Measurements from ENCODE around the gene SRP14.
"Not testable (repeated sequence)": the region's sequence is repeated elsewhere in the genome, so short reads cannot be mapped to it uniquely, and the experiment has no call there.

The SRP14 gene

DNA sequence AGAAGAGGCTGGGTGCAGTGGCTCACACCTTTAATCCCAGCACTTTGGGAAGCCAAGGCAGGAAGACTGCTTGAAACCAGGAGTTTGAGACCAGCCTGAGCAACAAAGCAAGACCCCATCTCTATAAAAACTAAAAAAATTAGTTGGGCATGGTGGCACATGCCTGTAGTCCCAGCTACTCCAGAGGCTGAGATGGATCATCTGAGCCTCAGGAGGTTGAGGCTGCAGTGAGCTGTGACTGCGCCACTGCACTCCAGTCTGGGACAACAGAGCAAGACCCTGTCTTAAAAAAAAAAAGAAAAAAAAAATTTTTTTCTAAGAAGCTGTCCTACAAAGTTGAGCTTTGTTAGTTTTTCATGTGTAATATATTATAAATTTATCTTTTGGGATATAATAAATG lies 3.8 kb downstream of the SRP14 start:
- H3K27ac ChIP-seq (ENCODE audit: low read depth, low read length); H3K4me3 ChIP-seq (ENCODE audit: low read length); H3K4me1 ChIP-seq (ENCODE audit: insufficient read depth, low read length); H3K27me3 ChIP-seq (ENCODE audit: insufficient read depth, low read length); H3K9ac ChIP-seq (ENCODE audit: low read depth, low read length); H3K9me3 ChIP-seq (ENCODE audit: insufficient read depth, low read depth, low read length): not testable (repeated sequence)
- 93% methylated on average over 1 of the region's 1 CpG for WGBS
- peaks cover 77% of the 10 kb centered on the region for H3K36me3 ChIP-seq (ENCODE audit: insufficient read depth, low read length)

GRCh38 chr15:40034186-40034946 lies 4.6 kb downstream of the SRP14 start:
- H3K9me3 ChIP-seq (ENCODE audit: insufficient read depth, low read depth, low read length) = no peaks in the 10 kb centered on the region

DNA sequence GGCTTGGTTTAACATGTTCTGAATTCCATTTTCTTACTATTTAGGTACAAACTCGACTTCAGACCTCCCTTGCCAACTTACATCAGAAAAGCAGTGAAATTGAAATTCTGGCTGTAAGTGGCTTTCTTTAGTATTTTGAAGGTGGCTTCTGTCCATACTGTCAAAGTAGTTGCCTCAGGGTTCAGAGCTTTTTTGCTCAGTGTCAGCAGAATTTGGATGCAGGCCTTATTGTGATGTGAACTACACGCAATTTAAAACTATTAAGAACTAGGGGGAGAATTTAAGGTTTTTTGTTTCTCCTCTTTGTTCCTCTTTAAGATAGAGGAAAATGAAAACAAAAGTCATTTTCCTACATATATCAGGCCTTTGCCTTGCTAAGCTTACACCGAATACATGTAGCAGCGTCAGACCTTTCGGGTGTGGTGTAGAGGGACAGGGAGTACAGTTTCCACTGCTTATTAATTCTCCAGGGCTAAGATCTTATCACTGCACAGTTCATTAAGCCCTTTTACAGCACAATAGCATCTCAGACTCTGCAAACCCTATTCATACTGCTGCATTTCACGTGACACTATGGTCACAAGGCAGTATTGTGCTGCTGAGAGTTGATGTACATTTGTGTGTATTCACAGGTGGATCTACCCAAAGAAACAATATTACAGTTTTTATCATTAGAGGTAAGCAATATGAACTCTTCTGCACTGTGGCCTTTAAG lies 6.7 kb downstream of the SRP14 start:
- Histone ChIP-seq H3K9ac (ENCODE audit: low read depth, low read length) (no peak overlapping the region), H3K4me1 (ENCODE audit: insufficient read depth, low read length) (no peaks in the 10 kb centered on the region), H3K36me3 (ENCODE audit: insufficient read depth, low read length) (peaks cover 98% of the 10 kb centered on the region), H3K27ac (ENCODE audit: low read depth, low read length) (no peak overlapping the region), H3K27me3 (ENCODE audit: insufficient read depth, low read length) (no peaks in the 10 kb centered on the region), H3K4me3 (ENCODE audit: low read length) (no peak overlapping the region), H3K9me3 (ENCODE audit: insufficient read depth, low read depth, low read length) (no peaks in the 10 kb centered on the region)
- 94% methylated on average over 6 of the region's 6 CpGs for WGBS

More at GRCh38 chr15:40034186-40034946, 4.6 kb downstream of the SRP14 start:
- no peak overlapping the region for H3K9ac ChIP-seq (ENCODE audit: low read depth, low read length)
- no peaks in the 10 kb centered on the region for H3K27me3 ChIP-seq (ENCODE audit: insufficient read depth, low read length)
- H3K27ac ChIP-seq (ENCODE audit: low read depth, low read length) = no peak overlapping the region
- 96% methylated on average over 3 of the region's 3 CpGs for WGBS
- no peak overlapping the region for H3K4me3 ChIP-seq (ENCODE audit: low read length)
- peaks cover 85% of the 10 kb centered on the region for H3K36me3 ChIP-seq (ENCODE audit: insufficient read depth, low read length)
- no peaks in the 10 kb centered on the region for H3K4me1 ChIP-seq (ENCODE audit: insufficient read depth, low read length)

- Histone ChIP-seq H3K36me3 (ENCODE audit: insufficient read depth, low read length) (peaks cover 98% of the 10 kb centered on the region), H3K9ac (ENCODE audit: low read depth, low read length) (no peak overlapping the region), H3K4me1 (ENCODE audit: insufficient read depth, low read length) (no peaks in the 10 kb centered on the region), H3K27ac (ENCODE audit: low read depth, low read length) (no peak overlapping the region), H3K27me3 (ENCODE audit: insufficient read depth, low read length) (no peaks in the 10 kb centered on the region), H3K4me3 (ENCODE audit: low read length) (no peak overlapping the region), H3K9me3 (ENCODE audit: insufficient read depth, low read depth, low read length) (no peaks in the 10 kb centered on the region)
- 89% methylated on average over 1 of the region's 3 CpGs for WGBS
These were observed 7.7 kb downstream of the SRP14 start for GRCh38 chr15:40031300-40031699.

DNA sequence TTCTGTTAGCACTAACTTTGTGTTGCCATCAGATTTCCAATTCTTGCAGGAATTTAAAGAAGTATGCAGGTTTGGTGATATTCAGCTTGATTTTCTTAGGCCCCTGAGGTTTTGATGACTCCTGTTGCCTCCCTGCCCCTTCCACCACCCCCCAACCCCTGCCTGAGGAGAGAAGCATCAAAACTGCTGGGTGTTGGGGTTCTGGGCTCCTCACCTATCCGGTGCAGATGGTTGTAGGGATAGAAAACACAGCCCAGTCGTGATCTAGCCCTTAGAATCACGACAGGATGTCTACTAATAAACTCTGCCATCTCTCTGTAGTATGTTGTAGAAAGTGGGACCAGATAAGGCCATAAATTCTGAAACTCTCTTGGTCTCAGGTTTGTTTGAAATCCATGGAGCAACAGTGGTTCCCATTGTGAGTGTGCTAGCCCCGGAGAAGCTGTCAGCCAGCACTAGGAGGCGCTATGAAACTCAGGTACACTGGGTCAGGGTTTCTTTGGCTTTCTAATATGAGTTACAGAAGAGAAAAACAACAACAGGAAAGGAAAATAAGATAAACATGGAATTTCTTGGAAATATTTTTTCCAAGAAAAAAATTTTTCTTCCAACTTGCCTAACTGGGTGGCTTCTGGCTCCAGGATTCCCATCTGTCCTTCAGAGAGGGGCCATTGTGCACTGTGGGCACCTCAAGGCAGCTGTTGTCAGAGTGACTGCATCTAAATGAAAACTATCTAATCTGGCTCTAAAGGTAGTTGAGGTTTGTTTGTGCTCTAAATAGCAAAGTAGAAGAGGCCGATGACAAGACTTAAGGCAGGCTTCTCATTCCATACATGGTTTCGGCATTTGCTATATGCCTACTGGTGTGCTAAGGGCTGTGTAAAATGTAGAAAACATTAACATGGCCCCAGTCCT lies 8.7 kb downstream of the SRP14 start:
- H3K36me3 ChIP-seq (ENCODE audit: insufficient read depth, low read length) = peaks cover 98% of the 10 kb centered on the region
- H3K9me3 ChIP-seq (ENCODE audit: insufficient read depth, low read depth, low read length) = no peaks in the 10 kb centered on the region
- H3K4me3 ChIP-seq (ENCODE audit: low read length) = no peak overlapping the region
- H3K4me1 ChIP-seq (ENCODE audit: insufficient read depth, low read length) = no peaks in the 10 kb centered on the region
- no peaks in the 10 kb centered on the region for H3K27me3 ChIP-seq (ENCODE audit: insufficient read depth, low read length)
- 78% methylated on average over 6 of the region's 7 CpGs for WGBS
- no peak overlapping the region for H3K9ac ChIP-seq (ENCODE audit: low read depth, low read length)
- no peak overlapping the region for H3K27ac ChIP-seq (ENCODE audit: low read depth, low read length)

- WGBS = 90% methylated on average over 2 of the region's 3 CpGs
- Histone ChIP-seq H3K9me3 (ENCODE audit: insufficient read depth, low read depth, low read length) (no peaks in the 10 kb centered on the region), H3K27ac (ENCODE audit: low read depth, low read length) (no peak overlapping the region), H3K9ac (ENCODE audit: low read depth, low read length) (no peak overlapping the region), H3K4me3 (ENCODE audit: low read length) (no peak overlapping the region), H3K27me3 (ENCODE audit: insufficient read depth, low read length) (no peaks in the 10 kb centered on the region), H3K36me3 (ENCODE audit: insufficient read depth, low read length) (peaks cover 98% of the 10 kb centered on the region), H3K4me1 (ENCODE audit: insufficient read depth, low read length) (no peaks in the 10 kb centered on the region)
These were observed 10.1 kb downstream of the SRP14 start for GRCh38 chr15:40028853-40029252.

DNA sequence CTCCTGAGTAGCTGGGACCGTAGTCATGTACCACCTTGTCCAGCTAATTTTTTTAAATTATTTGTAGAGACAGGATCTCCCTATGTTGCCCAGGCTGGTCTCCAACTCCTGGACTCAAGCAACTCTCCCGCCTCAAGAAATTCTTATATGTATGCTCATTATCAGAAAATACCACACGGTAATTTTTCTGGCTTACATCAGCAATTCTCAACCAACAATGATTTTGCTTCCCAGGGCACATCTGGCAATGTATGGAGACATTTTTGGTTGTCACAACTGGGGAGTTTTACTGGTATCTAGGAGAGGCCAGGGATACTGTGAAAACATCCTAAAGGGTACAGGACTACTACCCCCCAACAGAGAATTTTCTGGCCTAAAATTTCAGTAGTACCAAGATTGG lies 10.8 kb downstream of the SRP14 start:
- WGBS = 99% methylated on average over 3 of the region's 3 CpGs
- H3K4me3 ChIP-seq (ENCODE audit: low read length) = no peak overlapping the region
- no peaks in the 10 kb centered on the region for H3K27me3 ChIP-seq (ENCODE audit: insufficient read depth, low read length)
- no peaks in the 10 kb centered on the region for H3K4me1 ChIP-seq (ENCODE audit: insufficient read depth, low read length)
- peaks cover 99% of the 10 kb centered on the region for H3K36me3 ChIP-seq (ENCODE audit: insufficient read depth, low read length)
- no peaks in the 10 kb centered on the region for H3K9me3 ChIP-seq (ENCODE audit: insufficient read depth, low read depth, low read length)
- H3K27ac ChIP-seq (ENCODE audit: low read depth, low read length) = no peak overlapping the region
- H3K9ac ChIP-seq (ENCODE audit: low read depth, low read length) = no peak overlapping the region

DNA sequence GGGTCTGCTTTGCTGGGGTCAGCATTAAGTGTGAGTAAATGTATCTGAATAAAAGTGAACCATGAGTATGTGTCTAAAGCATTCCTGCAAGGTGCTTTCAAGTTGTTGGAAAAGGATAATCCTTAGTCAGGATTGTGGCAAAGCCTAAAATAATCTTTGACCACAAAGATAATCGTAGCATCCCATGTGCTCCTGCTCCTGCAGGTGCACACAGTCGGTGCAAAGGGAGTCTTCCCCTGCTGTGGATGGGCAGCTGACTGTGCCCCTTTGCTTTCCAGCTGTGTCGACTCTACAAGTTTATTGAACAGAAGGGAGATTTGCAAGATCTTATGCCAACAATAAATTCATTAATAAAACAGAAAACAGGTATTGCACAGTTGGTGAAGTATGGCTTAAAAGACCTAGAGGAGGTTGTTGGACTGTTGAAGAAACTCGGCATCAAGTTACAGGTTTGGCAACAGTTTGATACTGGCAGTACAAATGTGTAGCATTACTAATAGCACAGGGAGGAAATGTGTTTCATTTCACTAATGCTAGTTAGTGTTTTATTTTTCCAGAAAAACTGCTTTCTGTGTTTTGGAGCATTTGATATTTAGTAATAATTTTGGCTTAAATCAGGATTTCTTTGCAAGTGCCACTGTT lies 22.6 kb downstream of the SRP14 start:
- Histone ChIP-seq H3K27ac (ENCODE audit: low read depth, low read length) (no peak overlapping the region), H3K4me3 (ENCODE audit: low read length) (no peak overlapping the region), H3K9ac (ENCODE audit: low read depth, low read length) (no peak overlapping the region), H3K4me1 (ENCODE audit: insufficient read depth, low read length) (no peaks in the 10 kb centered on the region), H3K36me3 (ENCODE audit: insufficient read depth, low read length) (peaks cover 97% of the 10 kb centered on the region), H3K9me3 (ENCODE audit: insufficient read depth, low read depth, low read length) (peaks cover 46% of the 10 kb centered on the region), H3K27me3 (ENCODE audit: insufficient read depth, low read length) (no peaks in the 10 kb centered on the region)
- 96% methylated on average over 4 of the region's 4 CpGs for WGBS

GRCh38 chr15:40014390-40014789 lies 24.6 kb downstream of the SRP14 start:
- peaks cover 98% of the 10 kb centered on the region for H3K36me3 ChIP-seq (ENCODE audit: insufficient read depth, low read length)

GRCh38 chr15:40013372-40013771 lies 25.6 kb downstream of the SRP14 start:
- H3K9ac ChIP-seq (ENCODE audit: low read depth, low read length); H3K4me3 ChIP-seq (ENCODE audit: low read length); H3K27me3 ChIP-seq (ENCODE audit: insufficient read depth, low read length); H3K27ac ChIP-seq (ENCODE audit: low read depth, low read length); H3K4me1 ChIP-seq (ENCODE audit: insufficient read depth, low read length): not testable (repeated sequence)
- peaks cover 98% of the 10 kb centered on the region for H3K36me3 ChIP-seq (ENCODE audit: insufficient read depth, low read length)
- H3K9me3 ChIP-seq (ENCODE audit: insufficient read depth, low read depth, low read length) = peaks cover 43% of the 10 kb centered on the region
- 96% methylated on average over 6 of the region's 6 CpGs for whole genome bisulfite sequencing

More at GRCh38 chr15:40014390-40014789, 24.6 kb downstream of the SRP14 start:
- H3K4me1 ChIP-seq (ENCODE audit: insufficient read depth, low read length) = no peaks in the 10 kb centered on the region
- no peak overlapping the region for H3K4me3 ChIP-seq (ENCODE audit: low read length)
- no peak overlapping the region for H3K9ac ChIP-seq (ENCODE audit: low read depth, low read length)
- WGBS = 97% methylated on average over 3 of the region's 3 CpGs
- H3K27ac ChIP-seq (ENCODE audit: low read depth, low read length) = no peak overlapping the region
- peaks cover 43% of the 10 kb centered on the region for H3K9me3 ChIP-seq (ENCODE audit: insufficient read depth, low read depth, low read length)
- H3K27me3 ChIP-seq (ENCODE audit: insufficient read depth, low read length) = no peaks in the 10 kb centered on the region

Data from HUES64 (cell line).